Stomach (tissue), 9 donors: ENCODE results near the gene STX2. TPM values are rescaled to one million over a fixed set of nuclear protein-coding genes. Genes with fewer than 3 reads are reported as not detected.

ENCODE experiments used
- DNase-seq, 2 donors: peaks; one replicate each; pipeline versions ENCODE4 v3.0.0 to v3.0.0-alpha.2; 2013 to 2019
- H3K27ac ChIP-seq, 5 donors: fragments of 200-600 bp in 4 of 5; sonication (generic) in 4 of 5; one replicate each; pipeline ENCODE4 v1.5.1; 2013 to 2019; ENCODE audit warnings: mild to moderate bottlenecking in 1 of 5, moderate library complexity in 1 of 5
- H3K27me3 ChIP-seq, 3 donors: fragments of 200-600 bp; sonication (generic); one replicate each; pipeline ENCODE4 v1.5.1; 2017 to 2019; ENCODE audit warnings: mixed run types in 1 of 3
- H3K36me3 ChIP-seq, 4 donors: fragments of 200-600 bp; sonication (generic); 1 replicate in 3 of 4; 2 replicates in 1 of 4; pipeline ENCODE4 v1.5.1; 2016 to 2019
- H3K4me1 ChIP-seq, 4 donors: fragments of 200-600 bp; sonication (generic); one replicate each; pipeline ENCODE4 v1.5.1; 2016 to 2019
- H3K4me3 ChIP-seq, 4 donors: fragments of 200-600 bp; sonication (generic) in 3 of 4; one replicate each; pipeline ENCODE4 v1.5.1; 2016 to 2019; ENCODE audit warnings: mild to moderate bottlenecking in 1 of 4
- H3K9me3 ChIP-seq, 4 donors: fragments of 200-600 bp; sonication (generic); one replicate each; pipeline ENCODE4 v1.5.1; 2016 to 2019
- EP300 ChIP-seq: sonication (generic); formaldehyde crosslinking; IDR thresholded peaks from one replicate; pipeline ENCODE4 v1.6.1; 2017; ENCODE audit warnings: antibody characterized with exemption
- POLR2A ChIP-seq, 4 donors: fragments of 450-650 bp; IDR thresholded peaks; one replicate each; pipeline ENCODE4 v1.6.1; 2016; ENCODE audit warnings: antibody characterized with exemption in 4 of 4, control low read depth in 2 of 4, mild to moderate bottlenecking in 1 of 4, moderate library complexity in 1 of 4
- POLR2AphosphoS5 ChIP-seq, 3 donors: sonication (generic); formaldehyde crosslinking; IDR thresholded peaks; one replicate each; pipeline ENCODE4 v1.6.1; 2016; ENCODE audit warnings: antibody characterized with exemption in 3 of 3
- WGBS, 5 donors: extraction: QIAGEN DNeasy Blood & Tissue Kit in 3 of 5; methylation state at CpG; one replicate each; pipeline versions ENCODE4 v1.1.5 to v1.1.7; 2013 to 2018; 5-methylcytosine and 5-hydroxymethylcytosine counted together
- intact Hi-C: fragments of 100-400 bp; cut with DNase I; formaldehyde crosslinking; loops from one replicate; pipeline ENCODE4 v1.15.1; 2023; ENCODE audit warnings: low total_unique reads
- polyA plus RNA-seq, 3 donors: library from polyadenylated mRNA; stranded (reverse); fragments of 200-250 nt; gene quantifications; one replicate each; pipeline ENCODE4 v1.2.3, GENCODE V29; 2013
- total RNA-seq, 5 donors: library from RNA; depleted of rRNA; stranded (reverse); fragments of >200 nt; gene quantifications; one replicate each; pipeline versions ENCODE4 v1.1.0 to v1.2.3, GENCODE V29; 2014 to 2016
- TF ChIP-seq, protein P1 (sequence below), 7 experiments: fragments of 450-650 bp in 4 of 7; fragments of 200-600 bp in 3 of 7; sonication (generic) in 3 of 7; IDR thresholded peaks; one replicate each; pipeline ENCODE4 v1.5.1; 2016 to 2019; ENCODE audit warnings: antibody characterized with exemption in 7 of 7, control low read depth in 2 of 7, mild to moderate bottlenecking in 1 of 7
- donor health status: healthy with polysubstance abuse.
- donor health status: Bipolar disorder and iron deficiency.
- donor health status: healthy.

The STX2 gene
- total and polyA plus RNA-seq, 8 donors: 5.3 to 27.2 (median 8.7) TPM

DNA sequence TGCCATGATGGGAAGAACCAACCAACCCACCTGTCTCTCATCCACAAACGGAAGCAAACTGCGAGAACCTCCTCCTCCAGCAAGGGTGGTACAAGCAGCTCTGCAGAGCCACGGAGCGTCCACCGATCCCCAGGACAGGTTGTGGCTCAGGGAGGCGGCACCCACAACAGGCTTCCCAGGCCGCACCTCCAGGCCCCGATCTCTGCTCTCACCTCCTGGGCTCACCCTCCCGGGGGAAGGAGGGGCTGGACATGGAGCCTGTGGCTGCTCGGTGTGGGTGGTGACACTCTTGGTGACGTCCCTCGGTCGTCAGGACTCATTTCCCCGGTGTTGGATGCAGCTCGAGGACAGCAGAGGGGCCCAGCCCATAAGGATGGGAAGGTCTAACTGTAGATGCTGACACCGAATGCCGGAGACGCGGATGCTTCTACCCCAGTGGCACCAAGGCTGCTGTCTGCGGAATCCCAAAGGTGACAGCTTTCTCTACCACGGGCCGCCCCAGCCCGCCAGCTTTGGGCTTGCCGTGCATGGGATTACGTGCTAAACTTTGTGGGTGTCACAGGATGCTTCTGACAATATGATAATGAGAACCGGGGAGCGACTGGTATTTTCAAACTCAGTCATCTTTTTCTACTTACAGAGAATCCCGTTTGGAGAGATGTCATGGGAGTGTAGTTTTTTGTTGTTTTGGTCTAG lies 58.0 kb downstream of the STX2 start:
- TF ChIP-seq POLR2AphosphoS5 (IDR thresholded peaks at IDR 0.05) (no peak), POLR2A (IDR thresholded peaks at IDR 0.05) (no peak), EP300 (no peak)
- TF ChIP-seq, protein P1, sequence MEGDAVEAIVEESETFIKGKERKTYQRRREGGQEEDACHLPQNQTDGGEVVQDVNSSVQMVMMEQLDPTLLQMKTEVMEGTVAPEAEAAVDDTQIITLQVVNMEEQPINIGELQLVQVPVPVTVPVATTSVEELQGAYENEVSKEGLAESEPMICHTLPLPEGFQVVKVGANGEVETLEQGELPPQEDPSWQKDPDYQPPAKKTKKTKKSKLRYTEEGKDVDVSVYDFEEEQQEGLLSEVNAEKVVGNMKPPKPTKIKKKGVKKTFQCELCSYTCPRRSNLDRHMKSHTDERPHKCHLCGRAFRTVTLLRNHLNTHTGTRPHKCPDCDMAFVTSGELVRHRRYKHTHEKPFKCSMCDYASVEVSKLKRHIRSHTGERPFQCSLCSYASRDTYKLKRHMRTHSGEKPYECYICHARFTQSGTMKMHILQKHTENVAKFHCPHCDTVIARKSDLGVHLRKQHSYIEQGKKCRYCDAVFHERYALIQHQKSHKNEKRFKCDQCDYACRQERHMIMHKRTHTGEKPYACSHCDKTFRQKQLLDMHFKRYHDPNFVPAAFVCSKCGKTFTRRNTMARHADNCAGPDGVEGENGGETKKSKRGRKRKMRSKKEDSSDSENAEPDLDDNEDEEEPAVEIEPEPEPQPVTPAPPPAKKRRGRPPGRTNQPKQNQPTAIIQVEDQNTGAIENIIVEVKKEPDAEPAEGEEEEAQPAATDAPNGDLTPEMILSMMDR (IDR thresholded peaks at IDR 0.05): no peak
- Histone ChIP-seq H3K36me3 (peaks cover 0 to 43% (median 19%) of the 10 kb centered on the region in 4 donors), H3K4me1 (peaks cover 7 to 11% (median 10%) of the 10 kb centered on the region in 4 donors), H3K9me3 (peaks cover 0 to 14% (median 12%) of the 10 kb centered on the region in 4 donors), H3K27ac (no peak overlapping the region), H3K27me3 (peaks cover 0 to 8% (median 8%) of the 10 kb centered on the region in 3 donors), H3K4me3 (no peak overlapping the region)
- no peak for DNase-seq
- intact Hi-C loops: no loop called here
- 85 to 92% (median 90%) methylated on average over 18 to 28 of the region's 28 CpGs for WGBS, 5 donors

DNA sequence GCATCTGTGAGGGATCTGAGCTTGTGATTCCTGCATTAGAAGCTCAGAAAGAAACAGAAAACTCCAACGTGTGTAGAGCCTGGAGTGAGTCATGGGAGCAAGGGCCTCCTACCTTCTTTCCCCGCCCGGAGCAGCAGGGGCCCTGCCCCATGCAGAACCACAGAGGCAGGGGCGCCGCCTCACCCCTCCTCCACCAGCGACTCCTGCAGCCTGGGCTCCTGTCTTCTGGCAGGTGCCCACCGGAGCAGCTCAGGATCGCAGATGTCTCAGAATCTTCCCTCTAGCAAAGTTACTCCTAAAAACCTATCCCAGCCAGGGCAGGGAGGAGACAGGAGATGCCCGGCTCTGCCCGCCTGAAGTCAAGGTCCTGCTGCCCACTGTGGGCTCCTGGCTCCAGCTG lies 58.7 kb downstream of the STX2 start:
- intact Hi-C loops: no loop called here
- WGBS, 5 donors: 78 to 83% (median 81%) methylated on average over 10 of the region's 10 CpGs
- Histone ChIP-seq H3K4me1 (peaks cover 11 to 17% (median 16%) of the 10 kb centered on the region in 4 donors), H3K36me3 (peaks cover 0 to 36% (median 16%) of the 10 kb centered on the region in 4 donors), H3K9me3 (peaks cover 0 to 8% (median 6%) of the 10 kb centered on the region in 4 donors), H3K4me3 (no peak overlapping the region), H3K27me3 (peaks cover 0 to 15% (median 15%) of the 10 kb centered on the region in 3 donors), H3K27ac (no peak overlapping the region)
- TF ChIP-seq POLR2AphosphoS5 (IDR thresholded peaks at IDR 0.05) (no peak), POLR2A (IDR thresholded peaks at IDR 0.05) (no peak), EP300 (no peak)
- TF ChIP-seq, protein P1 (IDR thresholded peaks at IDR 0.05): no peak
- no peak for DNase-seq

DNA sequence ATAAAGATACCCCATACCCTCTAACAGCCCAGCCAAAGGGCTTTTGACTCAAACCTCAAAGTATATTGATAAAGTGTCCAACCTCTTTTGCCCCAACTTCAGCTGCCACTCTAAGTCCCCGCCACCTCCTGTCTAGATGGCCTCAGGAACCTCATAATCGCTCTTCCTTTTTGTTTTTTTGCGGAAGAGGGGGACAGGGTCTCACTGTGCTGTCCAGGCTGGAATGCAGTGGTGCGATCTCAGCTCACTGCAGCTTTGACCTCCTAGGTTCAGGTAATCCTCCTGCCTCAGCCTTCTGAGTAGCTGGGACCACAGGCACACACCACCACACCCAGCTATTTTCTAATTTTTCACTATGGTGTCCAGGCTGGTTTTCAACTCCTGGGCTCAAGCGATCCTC lies 60.3 kb downstream of the STX2 start:
- no peak overlapping the region for H3K27ac ChIP-seq
- DNase-seq: no peak
- intact Hi-C loops: no loop called here
- H3K4me1 ChIP-seq: peaks cover 11 to 17% (median 16%) of the 10 kb centered on the region in 4 donors
- no peak overlapping the region for H3K4me3 ChIP-seq
- no peaks in the 10 kb centered on the region for H3K9me3 ChIP-seq
- TF ChIP-seq POLR2A (IDR thresholded peaks at IDR 0.05) (no peak), POLR2AphosphoS5 (IDR thresholded peaks at IDR 0.05) (no peak), EP300 (no peak)
- TF ChIP-seq, protein P1 (IDR thresholded peaks at IDR 0.05): no peak
- H3K27me3 ChIP-seq: peaks cover 0 to 27% (median 18%) of the 10 kb centered on the region in 3 donors
- WGBS, 5 donors: 76 to 94% (median 85%) methylated on average over 5 of the region's 5 CpGs
- H3K36me3 ChIP-seq: peaks cover 0 to 21% (median 3%) of the 10 kb centered on the region in 4 donors

DNA sequence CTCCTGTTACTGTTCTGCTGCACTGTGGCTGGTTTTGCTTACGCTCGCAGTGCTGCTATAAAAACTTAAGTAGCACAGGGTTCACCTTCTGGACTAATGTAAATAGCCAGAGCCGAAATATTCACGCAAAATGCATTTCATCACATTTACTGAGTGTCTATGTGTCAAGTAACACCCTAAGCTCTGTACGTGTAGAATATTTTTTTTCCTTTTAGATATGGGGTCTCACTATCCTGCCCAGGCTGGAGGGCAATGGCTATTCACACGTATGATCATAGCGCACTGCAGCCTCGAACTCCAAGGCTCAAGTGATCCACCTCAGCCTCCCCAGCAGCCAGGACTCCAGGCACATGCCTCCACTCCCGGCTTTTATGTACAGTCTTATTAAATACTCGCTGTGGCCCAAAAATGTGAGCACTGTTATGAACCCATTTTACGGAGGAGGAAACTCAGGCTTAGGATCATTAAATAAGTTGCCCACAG lies 62.2 kb downstream of the STX2 start:
- Histone ChIP-seq H3K27ac (no peak overlapping the region), H3K27me3 (peaks cover 0 to 33% (median 18%) of the 10 kb centered on the region in 3 donors), H3K4me1 (peaks cover 11 to 17% (median 16%) of the 10 kb centered on the region in 4 donors), H3K36me3 (peaks cover 0 to 14% (median 0%) of the 10 kb centered on the region in 4 donors), H3K4me3 (peak overlapping the region; percentile 22 to 38 (median 28)), H3K9me3 (no peaks in the 10 kb centered on the region)
- TF ChIP-seq, protein P1 (IDR thresholded peaks at IDR 0.05): no peak
- TF ChIP-seq EP300 (no peak), POLR2AphosphoS5 (IDR thresholded peaks at IDR 0.05) (no peak), POLR2A (IDR thresholded peaks at IDR 0.05) (no peak)
- WGBS, 5 donors: 59 to 68% (median 64%) methylated on average over 11 of the region's 11 CpGs
- DNase-seq: no peak
- intact Hi-C loops: no loop called here
